Uterus (tissue), 4 donors: ENCODE data around the gene STAB2. TPM values are rescaled to one million over a fixed set of nuclear protein-coding genes. Genes with fewer than 3 reads are reported as not detected.

Source experiments
- DNase-seq, 2 donors: peaks; one replicate each; pipeline ENCODE4 v3.0.0-alpha.2; 2019 to 2020
- H3K27ac ChIP-seq, 2 donors: fragments of 200-600 bp; sonication (generic); 1 replicate in 1 of 2; 2 replicates in 1 of 2; pipeline ENCODE4 v1.5.1; 2016 to 2018
- H3K27me3 ChIP-seq, 2 donors: fragments of 200-600 bp; sonication (generic); one replicate each; pipeline ENCODE4 v1.5.1; 2018 to 2019; ENCODE audit warnings: control low read depth in 1 of 2
- H3K36me3 ChIP-seq, 2 donors: fragments of 200-600 bp; sonication (generic); one replicate each; pipeline ENCODE4 v1.5.1; 2019; ENCODE audit warnings: control low read depth in 1 of 2
- H3K4me1 ChIP-seq, 2 donors: fragments of 200-600 bp; sonication (generic); one replicate each; pipeline ENCODE4 v1.5.1; 2018 to 2019; ENCODE audit warnings: control low read depth in 1 of 2
- H3K4me3 ChIP-seq, 2 donors: fragments of 200-600 bp; sonication (generic); 1 replicate in 1 of 2; 2 replicates in 1 of 2; pipeline ENCODE4 v1.5.1; 2018 to 2019; ENCODE audit warnings: mild to moderate bottlenecking in 1 of 2
- H3K9me3 ChIP-seq, 2 donors: fragments of 200-600 bp; sonication (generic); one replicate each; pipeline ENCODE4 v1.5.1; 2019; ENCODE audit warnings: control low read depth in 1 of 2
- CTCF ChIP-seq, 4 experiments: fragments of 200-600 bp in 2 of 4; fragments of 450-650 bp in 2 of 4; sonication (generic) in 2 of 4; IDR thresholded peaks; one replicate each; pipeline ENCODE4 v1.5.1; 2016 to 2019; ENCODE audit warnings: antibody characterized with exemption in 4 of 4, mild to moderate bottlenecking in 2 of 4, moderate library complexity in 1 of 4
- POLR2A ChIP-seq, 2 donors: fragments of 450-650 bp; IDR thresholded peaks; one replicate each; pipeline ENCODE4 v1.6.1; 2016; ENCODE audit warnings: antibody characterized with exemption in 2 of 2, mild to moderate bottlenecking in 1 of 2, moderate library complexity in 1 of 2
- intact Hi-C: fragments of 100-400 bp; cut with DNase I; formaldehyde crosslinking; loops from one replicate; pipeline ENCODE4 v1.15.1; 2023; ENCODE audit warnings: low total_unique reads
- total RNA-seq, 4 donors: library from RNA; depleted of rRNA in 3 of 4; stranded (reverse); fragments of >200 nt in 3 of 4; gene quantifications; one replicate each; pipeline versions ENCODE4 v1.1.0 to v1.2.4, GENCODE V29; 2014 to 2023
- donor health status: DM: yes; HTN: yes; CAD: no.

Gene STAB2
- total RNA-seq, 4 donors from 2014 or later, result 0.21 to 19.4 (median 2.6) TPM; not detected in 1

GRCh38 chr12:103737881-103738280 lies 150.8 kb downstream of the STAB2 start:
- H3K27ac ChIP-seq, result no peak overlapping the region
- no peak overlapping the region for H3K4me3 ChIP-seq
- intact Hi-C loops, result no loop called here
- no peak for DNase-seq
- H3K27me3 ChIP-seq, result no peaks in the 10 kb centered on the region
- H3K9me3 ChIP-seq, result no peaks in the 10 kb centered on the region
- TF ChIP-seq POLR2A (IDR thresholded peaks at IDR 0.05) (no peak), CTCF (IDR thresholded peaks at IDR 0.05) (no peak)
- H3K36me3 ChIP-seq, result no peaks in the 10 kb centered on the region
- H3K4me1 ChIP-seq, result no peaks in the 10 kb centered on the region

- intact Hi-C loops, result no loop called here
- Histone ChIP-seq H3K27me3 (no peaks in the 10 kb centered on the region), H3K9me3 (no peaks in the 10 kb centered on the region), H3K4me1 (no peaks in the 10 kb centered on the region), H3K4me3 (no peak overlapping the region), H3K27ac (no peak overlapping the region), H3K36me3 (no peaks in the 10 kb centered on the region)
- DNase-seq, result no peak
- TF ChIP-seq CTCF (IDR thresholded peaks at IDR 0.05), result no peak
- TF ChIP-seq POLR2A (IDR thresholded peaks at IDR 0.05), result no peak
These were observed 155.4 kb downstream of the STAB2 start for GRCh38 chr12:103742349-103742932.

GRCh38 chr12:103743788-103744187 lies 156.7 kb downstream of the STAB2 start:
- no peaks in the 10 kb centered on the region for H3K27me3 ChIP-seq

GRCh38 chr12:103745962-103746361 lies 158.9 kb downstream of the STAB2 start:
- intact Hi-C loops, result no loop called here

More at GRCh38 chr12:103743788-103744187, 156.7 kb downstream of the STAB2 start:
- Histone ChIP-seq H3K9me3 (no peaks in the 10 kb centered on the region), H3K4me1 (no peaks in the 10 kb centered on the region), H3K36me3 (no peaks in the 10 kb centered on the region), H3K4me3 (no peak overlapping the region), H3K27ac (no peak overlapping the region)
- no peak for DNase-seq
- intact Hi-C loops, result no loop called here
- TF ChIP-seq CTCF (IDR thresholded peaks at IDR 0.05) (no peak), POLR2A (IDR thresholded peaks at IDR 0.05) (no peak)

GRCh38 chr12:103748002-103748401 lies 160.9 kb downstream of the STAB2 start:
- TF ChIP-seq POLR2A (IDR thresholded peaks at IDR 0.05) (no peak), CTCF (IDR thresholded peaks at IDR 0.05) (no peak)
- Histone ChIP-seq H3K4me3 (no peak overlapping the region), H3K4me1 (no peaks in the 10 kb centered on the region), H3K36me3 (no peaks in the 10 kb centered on the region), H3K27me3 (no peaks in the 10 kb centered on the region), H3K27ac (no peak overlapping the region), H3K9me3 (no peaks in the 10 kb centered on the region)
- DNase-seq, result no peak
- intact Hi-C loops, result no loop called here

More at GRCh38 chr12:103745962-103746361, 158.9 kb downstream of the STAB2 start:
- H3K4me3 ChIP-seq, result no peak overlapping the region
- H3K36me3 ChIP-seq, result no peaks in the 10 kb centered on the region
- no peaks in the 10 kb centered on the region for H3K4me1 ChIP-seq
- H3K27me3 ChIP-seq, result no peaks in the 10 kb centered on the region
- no peaks in the 10 kb centered on the region for H3K9me3 ChIP-seq
- TF ChIP-seq CTCF (IDR thresholded peaks at IDR 0.05), result no peak
- TF ChIP-seq POLR2A (IDR thresholded peaks at IDR 0.05), result no peak
- no peak overlapping the region for H3K27ac ChIP-seq
- no peak for DNase-seq
